ENCODE results near the gene STRIT1. TPM values are rescaled to one million over a fixed set of nuclear protein-coding genes. Genes with fewer than 3 reads are reported as not detected.

The STRIT1 gene
- total RNA-seq, 1 donor from 2014 or later, result 0.79 TPM

Other genes starting within 250 kb of the STRIT1 start
- 3.9 TPM for gene MME, start 213.4 kb downstream of the STRIT1 start, total RNA-seq

Data from left ventricle myocardium superior (tissue), 1 donor.